ENCODE data around the gene GRB2. TPM values are rescaled to one million over a fixed set of nuclear protein-coding genes. Genes with fewer than 3 reads are reported as not detected.
A peak's percentile ranks its signal among the peaks of the same experiment; 100 is the strongest.

Gene GRB2
- total RNA-seq, 2 experiments from 2014 or later: 167 to 179 TPM

GRCh38 chr17:75269844-75270217 is 135.6 kb downstream of the GRB2 start:
- H3K27me3 Mint-ChIP-seq: no peaks in the 10 kb centered on the region
- peak overlapping the region; percentile 85 for H3K27ac Mint-ChIP-seq
- POLR2A ChIA-PET: interaction anchor here (1.0 to 7.2 kb wide), 11 partner anchors 8 to 246 kb away, joined by 4 to 105 read pairs (median 13); partner anchors contain the start of genes GGA3, GRB2, MRPS7 and NUP85
- CTCF ChIA-PET: interaction anchor here (1.0 to 6.5 kb wide), 11 partner anchors 8 to 159 kb away, joined by 3 to 107 read pairs (median 10); partner anchors contain the start of genes GGA3, MRPS7 and SLC25A19
- peaks cover 32% of the 10 kb centered on the region for H3K4me1 Mint-ChIP-seq (ENCODE audit: low read depth)
- TF ChIP-seq CTCF (IDR thresholded peaks at IDR 0.05): no peak
- DNase-seq (peak; percentile 36), ATAC-seq (no peak)
- H3K9me3 Mint-ChIP-seq: no peaks in the 10 kb centered on the region
- intact Hi-C loops (cut with micrococcal nuclease): no loop called here
- peak overlapping the region; percentile 85 for H3K4me3 Mint-ChIP-seq
- peaks cover 38% of the 10 kb centered on the region for H3K36me3 Mint-ChIP-seq (ENCODE audit: low read depth)

Small RNA genes within 50 kb of the gene (microRNA-seq; reads per million reads assigned to microRNA genes)
- not detected for gene MIR3678 (ENCODE audit: borderline microRNAs expressed, borderline replicate concordance)

Other genes with a start within 250 kb of the GRB2 start
- 100 to 1,000 TPM; 506 to 525 TPM for gene SUMO2, start 222.7 kb downstream of the GRB2 start, total RNA-seq
- 100 to 1,000 TPM; 108 to 116 TPM for gene NUP85, start 200.0 kb downstream of the GRB2 start, total RNA-seq
- gene GGA3, start 144.1 kb downstream of the GRB2 start, total RNA-seq: 10 to 100 TPM; 65.5 to 65.8 TPM
- 10 to 100 TPM; 76.3 to 80.0 TPM for gene MRPS7, start 143.8 kb downstream of the GRB2 start, total RNA-seq
- gene MIF4GD, start 134.4 kb downstream of the GRB2 start, total RNA-seq: 10 to 100 TPM; 42.4 to 43.8 TPM
- gene SLC25A19, start 116.2 kb downstream of the GRB2 start, total RNA-seq: 10 to 100 TPM; 55.1 to 55.2 TPM
- 10 to 100 TPM; 55.3 to 56.4 TPM for gene TMEM94, start 51.0 kb upstream of the GRB2 start, total RNA-seq
- gene CASKIN2, start 109.9 kb upstream of the GRB2 start, total RNA-seq: 1 to 10 TPM; 2.2 to 2.5 TPM
- gene TSEN54, start 110.8 kb upstream of the GRB2 start, total RNA-seq: 10 to 100 TPM; 38.8 to 45.4 TPM
- 1 to 10 TPM; 7.2 to 7.4 TPM for gene LLGL2, start 120.0 kb upstream of the GRB2 start, total RNA-seq
- 10 to 100 TPM; 24.9 to 28.7 TPM for gene MYO15B, start 182.1 kb upstream of the GRB2 start, total RNA-seq
- gene SMIM5, start 227.8 kb upstream of the GRB2 start, total RNA-seq: under 1 TPM; 0.07 to 0.25 TPM